Prostate gland (tissue), 2 donors: Measurements from ENCODE around the gene CMSS1. TPM values are rescaled to one million over a fixed set of nuclear protein-coding genes. Genes with fewer than 3 reads are reported as not detected.

ENCODE experiments used
- DNase-seq: peaks from one replicate; pipeline ENCODE4 v3.0.0-alpha.2; 2019; ENCODE audit warnings: low spot score
- H3K27ac ChIP-seq, 2 donors: fragments of 200-600 bp; sonication (generic); 2 replicates each; pipeline ENCODE4 v1.5.1; 2017 to 2019
- H3K27me3 ChIP-seq: fragments of 200-600 bp; sonication (generic); replicated peaks from 2 replicates; pipeline ENCODE4 v1.5.1; 2019; ENCODE audit not compliant: insufficient read depth
- H3K36me3 ChIP-seq, 2 donors: fragments of 200-600 bp; sonication (generic); 1 replicate in 1 of 2; 2 replicates in 1 of 2; pipeline versions ENCODE4 v1.5.1 to v1.8.1; 2017 to 2019
- H3K4me1 ChIP-seq: fragments of 200-600 bp; sonication (generic); replicated peaks from 2 replicates; pipeline ENCODE4 v1.5.1; 2019
- H3K4me3 ChIP-seq, 2 donors: fragments of 200-600 bp; sonication (generic); 2 replicates each; pipeline ENCODE4 v1.5.1; 2017 to 2019
- H3K9me3 ChIP-seq: fragments of 200-600 bp; sonication (generic); 2 replicates; pipeline ENCODE4 v1.5.1; 2017
- POLR2A ChIP-seq: fragments of 450-650 bp; IDR thresholded peaks from one replicate; pipeline ENCODE4 v1.6.1; 2016; ENCODE audit warnings: antibody characterized with exemption, mild to moderate bottlenecking
- POLR2AphosphoS5 ChIP-seq: sonication (generic); formaldehyde crosslinking; IDR thresholded peaks from one replicate; pipeline ENCODE4 v1.6.1; 2017; ENCODE audit warnings: antibody characterized with exemption
- WGBS: methylation state at CpG from one replicate; pipeline ENCODE4 v1.1.5; 2018; 5-methylcytosine and 5-hydroxymethylcytosine counted together
- intact Hi-C: fragments of 100-400 bp; cut with DNase I; formaldehyde crosslinking; loops from one replicate; pipeline ENCODE4 v1.14.2; 2022
- total RNA-seq, 2 donors: library from RNA; depleted of rRNA; stranded (reverse); fragments of >200 nt; gene quantifications; one replicate each; pipeline ENCODE4 v1.1.0, GENCODE V29; 2016
- TF ChIP-seq, protein P1 (sequence below), 4 experiments: fragments of 200-600 bp in 2 of 4; fragments of 450-650 bp in 2 of 4; sonication (generic) in 2 of 4; IDR thresholded peaks; 1 replicate in 3 of 4; 2 replicates in 1 of 4; pipeline ENCODE4 v1.5.1; 2016 to 2019; ENCODE audit warnings: antibody characterized with exemption in 4 of 4, mild to moderate bottlenecking in 2 of 4, moderate library complexity in 2 of 4

The CMSS1 gene
- total RNA-seq, 2 donors from 2014 or later: 10.2 to 13.6 TPM

DNA sequence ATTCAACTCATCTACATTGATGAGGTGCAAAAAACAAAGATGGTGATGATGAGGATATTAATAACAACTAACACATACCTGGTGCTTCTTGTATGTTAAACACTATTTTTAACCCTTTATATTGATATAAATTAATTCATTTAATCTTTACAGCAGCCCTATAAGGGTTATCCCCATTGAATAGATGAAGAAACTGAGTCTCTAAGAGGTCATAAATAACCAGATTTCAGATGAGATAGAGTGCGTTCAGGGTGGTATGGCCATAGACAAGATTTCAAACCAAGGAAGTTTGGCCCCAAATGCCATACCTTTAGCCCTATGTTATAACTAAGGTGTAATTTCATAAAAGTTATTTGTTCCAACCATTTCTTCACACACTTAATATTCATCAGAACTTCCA lies 82.6 kb downstream of the CMSS1 start:
- no peak overlapping the region for H3K27ac ChIP-seq
- H3K9me3 ChIP-seq: no peaks in the 10 kb centered on the region
- 95% methylated on average over 1 of the region's 1 CpG for WGBS
- H3K27me3 ChIP-seq: no peaks in the 10 kb centered on the region
- no peaks in the 10 kb centered on the region for H3K4me1 ChIP-seq
- no peak for DNase-seq
- intact Hi-C loops: no loop called here
- H3K4me3 ChIP-seq: no peak overlapping the region
- H3K36me3 ChIP-seq: no peaks in the 10 kb centered on the region
- TF ChIP-seq, protein P1, sequence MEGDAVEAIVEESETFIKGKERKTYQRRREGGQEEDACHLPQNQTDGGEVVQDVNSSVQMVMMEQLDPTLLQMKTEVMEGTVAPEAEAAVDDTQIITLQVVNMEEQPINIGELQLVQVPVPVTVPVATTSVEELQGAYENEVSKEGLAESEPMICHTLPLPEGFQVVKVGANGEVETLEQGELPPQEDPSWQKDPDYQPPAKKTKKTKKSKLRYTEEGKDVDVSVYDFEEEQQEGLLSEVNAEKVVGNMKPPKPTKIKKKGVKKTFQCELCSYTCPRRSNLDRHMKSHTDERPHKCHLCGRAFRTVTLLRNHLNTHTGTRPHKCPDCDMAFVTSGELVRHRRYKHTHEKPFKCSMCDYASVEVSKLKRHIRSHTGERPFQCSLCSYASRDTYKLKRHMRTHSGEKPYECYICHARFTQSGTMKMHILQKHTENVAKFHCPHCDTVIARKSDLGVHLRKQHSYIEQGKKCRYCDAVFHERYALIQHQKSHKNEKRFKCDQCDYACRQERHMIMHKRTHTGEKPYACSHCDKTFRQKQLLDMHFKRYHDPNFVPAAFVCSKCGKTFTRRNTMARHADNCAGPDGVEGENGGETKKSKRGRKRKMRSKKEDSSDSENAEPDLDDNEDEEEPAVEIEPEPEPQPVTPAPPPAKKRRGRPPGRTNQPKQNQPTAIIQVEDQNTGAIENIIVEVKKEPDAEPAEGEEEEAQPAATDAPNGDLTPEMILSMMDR (IDR thresholded peaks at IDR 0.05): no peak
- TF ChIP-seq POLR2AphosphoS5: no peak
- no peak for TF ChIP-seq POLR2A

DNA sequence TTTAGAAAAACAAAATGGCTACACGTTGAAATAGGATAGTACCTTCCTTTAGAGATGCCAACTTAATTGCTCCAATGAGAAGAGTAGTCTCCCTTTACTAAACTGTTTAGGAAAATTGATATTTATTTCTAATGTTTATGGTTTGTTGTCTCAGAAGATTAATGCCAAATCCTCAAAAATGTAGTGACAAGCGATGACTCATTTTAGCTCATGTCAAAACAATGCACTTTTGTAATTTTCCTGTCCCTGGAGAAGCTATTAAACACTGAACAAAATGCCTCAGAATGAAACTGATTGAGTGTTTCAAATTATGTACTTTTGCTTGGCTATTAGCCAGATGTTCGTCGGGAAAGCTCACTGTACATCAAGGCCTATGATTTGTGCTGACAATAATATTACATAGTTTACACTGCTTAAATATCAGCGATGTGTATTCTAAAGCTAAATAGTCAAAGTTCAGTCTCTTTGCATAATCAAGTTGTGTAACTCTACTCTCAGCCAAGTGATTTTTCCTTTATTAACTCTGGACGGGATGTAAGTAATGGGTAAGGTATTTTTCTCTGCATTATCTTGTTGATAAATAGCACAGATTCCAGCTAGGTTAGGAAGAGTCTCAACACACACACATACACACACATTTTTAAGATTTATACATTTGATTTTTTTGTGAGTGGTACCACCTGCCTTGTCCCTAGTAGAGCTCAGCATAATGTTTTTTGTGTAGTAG lies 83.7 kb downstream of the CMSS1 start:
- WGBS: 40% methylated on average over 6 of the region's 6 CpGs
- H3K9me3 ChIP-seq: no peaks in the 10 kb centered on the region
- H3K27me3 ChIP-seq: no peaks in the 10 kb centered on the region
- H3K27ac ChIP-seq: no peak overlapping the region
- DNase-seq: no peak
- intact Hi-C loops: no loop called here
- H3K4me1 ChIP-seq: no peaks in the 10 kb centered on the region
- no peaks in the 10 kb centered on the region for H3K36me3 ChIP-seq
- TF ChIP-seq POLR2AphosphoS5: peak; percentile 3
- TF ChIP-seq, protein P1 (IDR thresholded peaks at IDR 0.05): no peak
- no peak for TF ChIP-seq POLR2A
- H3K4me3 ChIP-seq: no peak overlapping the region

DNA sequence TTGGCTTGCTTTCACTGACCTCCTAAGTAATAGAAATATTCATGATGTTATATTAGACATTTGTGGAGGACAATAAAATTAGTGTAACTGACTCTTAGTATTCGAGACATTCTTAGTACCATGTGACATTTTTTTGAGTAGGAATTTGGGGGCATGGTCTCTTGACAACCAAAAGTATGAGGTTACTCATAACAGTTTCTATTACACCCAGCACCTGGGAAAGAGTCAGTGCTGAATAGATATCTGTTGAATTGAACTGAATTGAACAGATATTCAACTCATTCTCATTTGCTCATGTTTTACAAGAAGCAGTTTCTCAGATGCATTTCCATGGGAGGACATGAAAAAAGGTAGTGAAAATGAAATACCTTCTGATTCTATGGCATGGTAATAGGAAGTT lies 84.4 kb downstream of the CMSS1 start:
- Histone ChIP-seq H3K27me3 (no peaks in the 10 kb centered on the region), H3K4me1 (no peaks in the 10 kb centered on the region), H3K4me3 (no peak overlapping the region), H3K9me3 (no peaks in the 10 kb centered on the region), H3K27ac (no peak overlapping the region), H3K36me3 (no peaks in the 10 kb centered on the region)
- no peak for DNase-seq
- intact Hi-C loops: no loop called here
- TF ChIP-seq, protein P1 (IDR thresholded peaks at IDR 0.05): no peak
- TF ChIP-seq POLR2A (no peak), POLR2AphosphoS5 (no peak)
- 66% methylated on average over 1 of the region's 1 CpG for WGBS

GRCh38 chr3:99903869-99904268 lies 86.2 kb downstream of the CMSS1 start:
- Histone ChIP-seq H3K36me3 (no peaks in the 10 kb centered on the region), H3K9me3 (no peaks in the 10 kb centered on the region), H3K27me3 (no peaks in the 10 kb centered on the region), H3K4me1 (no peaks in the 10 kb centered on the region), H3K27ac (no peak overlapping the region), H3K4me3 (no peak overlapping the region)
- intact Hi-C loops: no loop called here
- DNase-seq: no peak
- TF ChIP-seq POLR2A: no peak
- no peak for TF ChIP-seq POLR2AphosphoS5
- TF ChIP-seq, protein P1 (IDR thresholded peaks at IDR 0.05): no peak

GRCh38 chr3:99907959-99908544 lies 90.4 kb downstream of the CMSS1 start:
- no peak overlapping the region for H3K27ac ChIP-seq
- H3K4me1 ChIP-seq: no peaks in the 10 kb centered on the region
- H3K4me3 ChIP-seq: no peak overlapping the region
- H3K9me3 ChIP-seq: no peaks in the 10 kb centered on the region
- TF ChIP-seq, protein P1 (IDR thresholded peaks at IDR 0.05): no peak
- no peak for TF ChIP-seq POLR2A
- TF ChIP-seq POLR2AphosphoS5: no peak
- intact Hi-C loops: no loop called here
- no peaks in the 10 kb centered on the region for H3K27me3 ChIP-seq
- 90% methylated on average over 2 of the region's 2 CpGs for WGBS
- no peak for DNase-seq
- H3K36me3 ChIP-seq: no peaks in the 10 kb centered on the region
